HepG2 (cell line): ENCODE measurements around the gene EXOC3. TPM values are rescaled to one million over a fixed set of nuclear protein-coding genes. Genes with fewer than 3 reads are reported as not detected.

Experiments
- FOXO4 ChIP-seq: sonication (generic); formaldehyde crosslinking; conservative IDR thresholded peaks from 2 replicates; pipeline ENCODE4 v1.8.1; 2023; ENCODE audit warnings: missing genetic modification reagents
- GABPB1 ChIP-seq: IDR thresholded peaks from 2 replicates; pipeline ENCODE4 v1.6.1; 2016; ENCODE audit warnings: mild to moderate bottlenecking, missing genetic modification reagents, moderate library complexity, missing compliant biosample characterization
- MYC ChIP-seq: sonication (generic); formaldehyde crosslinking; IDR thresholded peaks from 2 replicates; pipeline ENCODE4 v1.9.0; 2021; ENCODE audit warnings: missing genetic modification reagents, borderline replicate concordance
- NFIC ChIP-seq: IDR thresholded peaks from 2 replicates; pipeline ENCODE4 v1.6.1; 2012; ENCODE audit warnings: mild to moderate bottlenecking, low read length, inconsistent platforms
- NR2F6 ChIP-seq, 2 experiments: IDR thresholded peaks; 2 replicates each; pipeline ENCODE4 v1.6.1; 2016; ENCODE audit warnings: antibody characterized with exemption in 1 of 2, mild to moderate bottlenecking in 1 of 2
- ONECUT2 ChIP-seq: sonication (generic); formaldehyde crosslinking; IDR thresholded peaks from 2 replicates; pipeline ENCODE4 v1.4.0; 2020; ENCODE audit warnings: missing genetic modification reagents
- PHF20 ChIP-seq: sonication (generic); formaldehyde crosslinking; IDR thresholded peaks from 2 replicates; pipeline ENCODE4 v1.5.0; 2020; ENCODE audit warnings: mild to moderate bottlenecking, missing genetic modification reagents
- RXRA ChIP-seq: sonication (generic); formaldehyde crosslinking; IDR thresholded peaks from 2 replicates; pipeline ENCODE4 v1.5.1; 2020; ENCODE audit warnings: missing genetic modification reagents
- TBX3 ChIP-seq: fragments of 450-650 bp; IDR thresholded peaks from 2 replicates; pipeline ENCODE4 v1.6.1; 2017; ENCODE audit warnings: antibody characterized with exemption, mild to moderate bottlenecking, inconsistent platforms, borderline replicate concordance
- ZBTB7A ChIP-seq: sonication (generic); formaldehyde crosslinking; IDR thresholded peaks from 2 replicates; pipeline ENCODE4 v1.8.0; 2022; ENCODE audit warnings: mild to moderate bottlenecking, missing genetic modification reagents
- ZBTB7B ChIP-seq: sonication (generic); formaldehyde crosslinking; IDR thresholded peaks from 2 replicates; pipeline ENCODE4 v1.4.0; 2020; ENCODE audit warnings: missing genetic modification reagents
- ZFP36L2 ChIP-seq: sonication (generic); formaldehyde crosslinking; IDR thresholded peaks from 2 replicates; pipeline ENCODE4 v1.4.0; 2020; ENCODE audit warnings: missing genetic modification reagents
- ZFY ChIP-seq: sonication (generic); formaldehyde crosslinking; IDR thresholded peaks from 2 replicates; pipeline ENCODE4 v1.4.0; 2020; ENCODE audit warnings: missing genetic modification reagents
- ZNF670 ChIP-seq: sonication (generic); formaldehyde crosslinking; IDR thresholded peaks from 2 replicates; pipeline ENCODE4 v1.8.0; 2022; ENCODE audit warnings: mild to moderate bottlenecking, missing genetic modification reagents, borderline replicate concordance
- ZNF703 ChIP-seq: sonication (generic); formaldehyde crosslinking; IDR thresholded peaks from 2 replicates; pipeline ENCODE4 v1.5.1; 2020; ENCODE audit warnings: missing genetic modification reagents, mild to moderate bottlenecking, moderate library complexity, borderline replicate concordance
- ZNF883 ChIP-seq: sonication (generic); formaldehyde crosslinking; IDR thresholded peaks from 2 replicates; pipeline ENCODE4 v1.5.1; 2020; ENCODE audit warnings: mild to moderate bottlenecking, missing genetic modification reagents; ENCODE audit errors: not compliant biosample characterization
- ZSCAN25 ChIP-seq: sonication (generic); formaldehyde crosslinking; IDR thresholded peaks from 2 replicates; pipeline ENCODE4 v1.8.0; 2022; ENCODE audit warnings: mild to moderate bottlenecking, missing genetic modification reagents
- polyA plus RNA-seq, 8 experiments: library from polyadenylated mRNA; depleted of rRNA in 3 of 8; stranded (reverse) in 7 of 8; unstranded in 1 of 8; fragments of >200 nt; fragmentation: Illumina TruSeq in 4 of 8; extraction: Trizol in 4 of 8; gene quantifications; 2 replicates each; pipeline versions ENCODE4 v1.2.1 to v1.2.3, GENCODE V29; 2011 to 2016; ENCODE audit warnings: low read depth in 4 of 8, missing spikeins in 1 of 8, mixed read lengths in 1 of 8; ENCODE audit not compliant: insufficient read depth in 1 of 8
- total RNA-seq, 5 experiments: library from RNA; depleted of rRNA; stranded (reverse); fragments of >200 nt; fragmentation: Illumina TruSeq; extraction: Trizol; gene quantifications; 2 replicates each; pipeline ENCODE4 v1.2.3, GENCODE V29; 2016; ENCODE audit warnings: low read depth in 1 of 5
- TF ChIP-seq, protein P1 (sequence below): sonication (generic); formaldehyde crosslinking; IDR thresholded peaks from 2 replicates; pipeline ENCODE4 v1.5.0; 2020; ENCODE audit warnings: mild to moderate bottlenecking, missing genetic modification reagents, borderline replicate concordance
- TF ChIP-seq, protein P2 (sequence below): sonication (generic); formaldehyde crosslinking; IDR thresholded peaks from 2 replicates; pipeline ENCODE4 v1.8.1; 2023; ENCODE audit warnings: mild to moderate bottlenecking, missing genetic modification reagents
- TF ChIP-seq, protein P3 (sequence below): sonication (generic); formaldehyde crosslinking; IDR thresholded peaks from 2 replicates; pipeline ENCODE4 v1.4.0; 2020; ENCODE audit warnings: mild to moderate bottlenecking, missing genetic modification reagents

Gene EXOC3
- total and polyA plus RNA-seq, 2 of the 13 experiments (the other 11 are each of a cell fraction or from before 2014, with no cell fraction given) = 9.2 to 20.5 TPM

GRCh38 chr5:431001-431710, 11.8 kb upstream of the EXOC3 start (continued):
- TF ChIP-seq RXRA (CRISPR knock-in tag) (peak; percentile 38; the same call in 1 of the 2 replicates), PHF20 (CRISPR knock-in tag) (no peak), NFIC (no peak), ZBTB7A (peak; percentile 56; the same call in 1 of the 2 replicates), NR2F6 (IDR thresholded peaks at IDR 0.05) (no peak), NR2F6 (CRISPR knock-in tag; IDR thresholded peaks at IDR 0.05) (0 out of 2 replicates have a peak, but pooled peaks have one; percentile 17), ZNF670 (no peak), ONECUT2 (no peak), TBX3 (no peak), MYC (CRISPR knock-in tag) (peak; percentile 50; the same call in 1 of the 2 replicates), ZNF703 (no peak), ZSCAN25 (CRISPR knock-in tag) (0 out of 2 replicates have a peak, but pooled peaks have one; percentile 26), GABPB1 (0 out of 2 replicates have a peak, but pooled peaks have one; percentile 15), FOXO4 (CRISPR knock-in tag) (0 out of 2 replicates have a peak, but pooled peaks have one; percentile 63), ZBTB7B (CRISPR knock-in tag) (0 out of 2 replicates have a peak, but pooled peaks have one; percentile 20), ZFP36L2 (no peak), ZFY (CRISPR knock-in tag) (peak; percentile 46; the same call in 1 of the 2 replicates), ZNF883 (CRISPR knock-in tag) (peak; percentile 81)
- TF ChIP-seq, protein P1, sequence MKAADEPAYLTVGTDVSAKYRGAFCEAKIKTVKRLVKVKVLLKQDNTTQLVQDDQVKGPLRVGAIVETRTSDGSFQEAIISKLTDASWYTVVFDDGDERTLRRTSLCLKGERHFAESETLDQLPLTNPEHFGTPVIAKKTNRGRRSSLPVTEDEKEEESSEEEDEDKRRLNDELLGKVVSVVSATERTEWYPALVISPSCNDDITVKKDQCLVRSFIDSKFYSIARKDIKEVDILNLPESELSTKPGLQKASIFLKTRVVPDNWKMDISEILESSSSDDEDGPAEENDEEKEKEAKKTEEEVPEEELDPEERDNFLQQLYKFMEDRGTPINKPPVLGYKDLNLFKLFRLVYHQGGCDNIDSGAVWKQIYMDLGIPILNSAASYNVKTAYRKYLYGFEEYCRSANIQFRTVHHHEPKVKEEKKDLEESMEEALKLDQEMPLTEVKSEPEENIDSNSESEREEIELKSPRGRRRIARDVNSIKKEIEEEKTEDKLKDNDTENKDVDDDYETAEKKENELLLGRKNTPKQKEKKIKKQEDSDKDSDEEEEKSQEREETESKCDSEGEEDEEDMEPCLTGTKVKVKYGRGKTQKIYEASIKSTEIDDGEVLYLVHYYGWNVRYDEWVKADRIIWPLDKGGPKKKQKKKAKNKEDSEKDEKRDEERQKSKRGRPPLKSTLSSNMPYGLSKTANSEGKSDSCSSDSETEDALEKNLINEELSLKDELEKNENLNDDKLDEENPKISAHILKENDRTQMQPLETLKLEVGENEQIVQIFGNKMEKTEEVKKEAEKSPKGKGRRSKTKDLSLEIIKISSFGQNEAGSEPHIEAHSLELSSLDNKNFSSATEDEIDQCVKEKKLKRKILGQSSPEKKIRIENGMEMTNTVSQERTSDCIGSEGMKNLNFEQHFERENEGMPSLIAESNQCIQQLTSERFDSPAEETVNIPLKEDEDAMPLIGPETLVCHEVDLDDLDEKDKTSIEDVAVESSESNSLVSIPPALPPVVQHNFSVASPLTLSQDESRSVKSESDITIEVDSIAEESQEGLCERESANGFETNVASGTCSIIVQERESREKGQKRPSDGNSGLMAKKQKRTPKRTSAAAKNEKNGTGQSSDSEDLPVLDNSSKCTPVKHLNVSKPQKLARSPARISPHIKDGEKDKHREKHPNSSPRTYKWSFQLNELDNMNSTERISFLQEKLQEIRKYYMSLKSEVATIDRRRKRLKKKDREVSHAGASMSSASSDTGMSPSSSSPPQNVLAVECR (CRISPR knock-in tag) = 0 out of 2 replicates have a peak, but pooled peaks have one; percentile 31
- TF ChIP-seq, protein P2, sequence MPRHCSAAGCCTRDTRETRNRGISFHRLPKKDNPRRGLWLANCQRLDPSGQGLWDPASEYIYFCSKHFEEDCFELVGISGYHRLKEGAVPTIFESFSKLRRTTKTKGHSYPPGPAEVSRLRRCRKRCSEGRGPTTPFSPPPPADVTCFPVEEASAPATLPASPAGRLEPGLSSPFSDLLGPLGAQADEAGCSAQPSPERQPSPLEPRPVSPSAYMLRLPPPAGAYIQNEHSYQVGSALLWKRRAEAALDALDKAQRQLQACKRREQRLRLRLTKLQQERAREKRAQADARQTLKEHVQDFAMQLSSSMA = 0 out of 2 replicates have a peak, but pooled peaks have one; percentile 50
- TF ChIP-seq, protein P3, sequence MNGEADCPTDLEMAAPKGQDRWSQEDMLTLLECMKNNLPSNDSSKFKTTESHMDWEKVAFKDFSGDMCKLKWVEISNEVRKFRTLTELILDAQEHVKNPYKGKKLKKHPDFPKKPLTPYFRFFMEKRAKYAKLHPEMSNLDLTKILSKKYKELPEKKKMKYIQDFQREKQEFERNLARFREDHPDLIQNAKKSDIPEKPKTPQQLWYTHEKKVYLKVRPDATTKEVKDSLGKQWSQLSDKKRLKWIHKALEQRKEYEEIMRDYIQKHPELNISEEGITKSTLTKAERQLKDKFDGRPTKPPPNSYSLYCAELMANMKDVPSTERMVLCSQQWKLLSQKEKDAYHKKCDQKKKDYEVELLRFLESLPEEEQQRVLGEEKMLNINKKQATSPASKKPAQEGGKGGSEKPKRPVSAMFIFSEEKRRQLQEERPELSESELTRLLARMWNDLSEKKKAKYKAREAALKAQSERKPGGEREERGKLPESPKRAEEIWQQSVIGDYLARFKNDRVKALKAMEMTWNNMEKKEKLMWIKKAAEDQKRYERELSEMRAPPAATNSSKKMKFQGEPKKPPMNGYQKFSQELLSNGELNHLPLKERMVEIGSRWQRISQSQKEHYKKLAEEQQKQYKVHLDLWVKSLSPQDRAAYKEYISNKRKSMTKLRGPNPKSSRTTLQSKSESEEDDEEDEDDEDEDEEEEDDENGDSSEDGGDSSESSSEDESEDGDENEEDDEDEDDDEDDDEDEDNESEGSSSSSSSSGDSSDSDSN (CRISPR knock-in tag) = peak; percentile 47; the same call in 1 of the 2 replicates
